Body of pancreas (tissue), 4 donors: Measurements from ENCODE around the gene NMT1. TPM values are rescaled to one million over a fixed set of nuclear protein-coding genes. Genes with fewer than 3 reads are reported as not detected.

Source experiments
- ATAC-seq: fragments of 150-250 bp; one replicate; pipeline ENCODE4 v1.9.1; 2016
- DNase-seq, 4 donors: peaks; one replicate each; pipeline ENCODE4 v3.0.0-alpha.2; 2019
- H3K27ac ChIP-seq, 4 donors: fragments of 200-600 bp; sonication (generic); 1 replicate in 3 of 4; 2 replicates in 1 of 4; pipeline versions ENCODE4 v1.5.1 to v1.6.1; 2016 to 2019; ENCODE audit warnings: mild to moderate bottlenecking in 1 of 4, mixed read lengths in 1 of 4, moderate library complexity in 1 of 4
- H3K27me3 ChIP-seq, 2 donors: fragments of 200-600 bp; sonication (generic); one replicate each; pipeline ENCODE4 v1.6.0; 2016; ENCODE audit warnings: mild to moderate bottlenecking in 1 of 2
- H3K36me3 ChIP-seq, 2 donors: fragments of 200-600 bp; sonication (generic); replicated peaks in 1 of 2; 2 replicates each; pipeline ENCODE4 v1.5.1; 2016; ENCODE audit warnings: low read depth in 2 of 2; ENCODE audit not compliant: insufficient read depth in 1 of 2
- H3K4me1 ChIP-seq: fragments of 200-600 bp; sonication (generic); one replicate; pipeline ENCODE4 v1.6.0; 2016
- H3K4me3 ChIP-seq, 2 donors: fragments of 200-600 bp; sonication (generic); 1 replicate in 1 of 2; 2 replicates in 1 of 2; pipeline ENCODE4 v1.5.1; 2016 to 2019
- H3K9me3 ChIP-seq, 3 donors: fragments of 200-600 bp; sonication (generic); 1 replicate in 2 of 3; 2 replicates in 1 of 3; pipeline ENCODE4 v1.5.1; 2016
- CTCF ChIP-seq, 7 experiments: fragments of 450-650 bp in 4 of 7; fragments of 200-600 bp in 3 of 7; sonication (generic) in 3 of 7; IDR thresholded peaks; one replicate each; pipeline ENCODE4 v1.5.1; 2016 to 2019; ENCODE audit warnings: antibody characterized with exemption in 7 of 7
- POLR2A ChIP-seq, 3 donors: fragments of 450-650 bp; IDR thresholded peaks; one replicate each; pipeline ENCODE4 v1.6.1; 2016; ENCODE audit warnings: antibody characterized with exemption in 3 of 3, mild to moderate bottlenecking in 2 of 3
- WGBS, 2 donors: methylation state at CpG; one replicate each; pipeline ENCODE4 v1.1.5; 2017; 5-methylcytosine and 5-hydroxymethylcytosine counted together
- intact Hi-C: fragments of 100-400 bp; cut with DNase I; formaldehyde crosslinking; loops from one replicate; pipeline ENCODE4 v1.15.1; 2023
- total RNA-seq, 2 donors: library from RNA; depleted of rRNA; stranded (reverse); fragments of >200 nt; gene quantifications; one replicate each; pipeline ENCODE4 v1.1.0, GENCODE V29; 2016

The NMT1 gene
- total RNA-seq, 2 donors from 2014 or later = 26.5 to 33.9 TPM

GRCh38 chr17:45110676-45111611 lies 49.8 kb downstream of the NMT1 start:
- no peaks in the 10 kb centered on the region for H3K4me1 ChIP-seq
- intact Hi-C loops = no loop called here
- no peak for TF ChIP-seq POLR2A (IDR thresholded peaks at IDR 0.05)
- no peak for TF ChIP-seq CTCF (IDR thresholded peaks at IDR 0.05)
- DNase-seq = no peak
- H3K27me3 ChIP-seq = no peaks in the 10 kb centered on the region
- H3K36me3 ChIP-seq = peaks cover 0 to 19% of the 10 kb centered on the region in 2 donors
- H3K4me3 ChIP-seq = no peak overlapping the region
- no peak for ATAC-seq
- H3K27ac ChIP-seq = no peak overlapping the region
- no peaks in the 10 kb centered on the region for H3K9me3 ChIP-seq
- WGBS, 2 donors = 72 to 92% methylated on average over 6 to 16 of the region's 16 CpGs

- no peak for TF ChIP-seq POLR2A (IDR thresholded peaks at IDR 0.05)
- no peak for TF ChIP-seq CTCF (IDR thresholded peaks at IDR 0.05)
- no peak overlapping the region for H3K4me3 ChIP-seq
- H3K4me1 ChIP-seq = no peaks in the 10 kb centered on the region
- intact Hi-C loops = no loop called here
- WGBS, 2 donors = 86 to 88% methylated on average over 11 of the region's 11 CpGs
- peaks cover 0 to 10% of the 10 kb centered on the region in 2 donors for H3K36me3 ChIP-seq
- no peak overlapping the region for H3K27ac ChIP-seq
- no peak for ATAC-seq
- H3K27me3 ChIP-seq = no peaks in the 10 kb centered on the region
- DNase-seq = no peak
- no peaks in the 10 kb centered on the region for H3K9me3 ChIP-seq
Measured at GRCh38 chr17:45111850-45112249, 50.7 kb downstream of the NMT1 start.

- DNase-seq = no peak
- TF ChIP-seq POLR2A (IDR thresholded peaks at IDR 0.05) (no peak), CTCF (IDR thresholded peaks at IDR 0.05) (no peak)
- Histone ChIP-seq H3K27me3 (no peaks in the 10 kb centered on the region), H3K27ac (no peak overlapping the region), H3K9me3 (no peaks in the 10 kb centered on the region), H3K4me1 (no peaks in the 10 kb centered on the region), H3K4me3 (no peak overlapping the region), H3K36me3 (peaks cover 0 to 4% of the 10 kb centered on the region in 2 donors)
- ATAC-seq = no peak
- 89 to 94% methylated on average over 9 to 23 of the region's 23 CpGs for WGBS, 2 donors
- intact Hi-C loops = no loop called here
Measured at GRCh38 chr17:45112559-45113423, 51.7 kb downstream of the NMT1 start.

- H3K27me3 ChIP-seq = no peaks in the 10 kb centered on the region
- no peak overlapping the region for H3K27ac ChIP-seq
- no peak overlapping the region for H3K4me3 ChIP-seq
- DNase-seq (no peak), ATAC-seq (no peak)
- intact Hi-C loops = no loop called here
- 78% methylated on average over 9 of the region's 9 CpGs; no CpG with 5 or more reads in 1 of the 2 donors for WGBS, 2 donors
- H3K36me3 ChIP-seq = no peaks in the 10 kb centered on the region
- TF ChIP-seq POLR2A (IDR thresholded peaks at IDR 0.05) (no peak), CTCF (IDR thresholded peaks at IDR 0.05) (no peak)
- H3K4me1 ChIP-seq = no peaks in the 10 kb centered on the region
- H3K9me3 ChIP-seq = no peaks in the 10 kb centered on the region
Measured at GRCh38 chr17:45113424-45113754, 52.3 kb downstream of the NMT1 start.
